ENCODE results near the gene NEIL3.
"Not testable (repeated sequence)": the region's sequence is repeated elsewhere in the genome, so short reads cannot be mapped to it uniquely, and the experiment has no call there.

The NEIL3 gene

GRCh38 chr4:177285953-177286352 lies 23.7 kb upstream of the NEIL3 start:
- Histone ChIP-seq H3K4me1 (ENCODE audit: control insufficient read depth, insufficient read depth, low read length) (no peaks in the 10 kb centered on the region), H3K36me3 (ENCODE audit: control insufficient read depth, insufficient read depth, low read length) (no peaks in the 10 kb centered on the region), H3K9ac (ENCODE audit: low read length) (no peak overlapping the region), H3K4me3 (ENCODE audit: low read length) (no peak overlapping the region), H3K27ac (ENCODE audit: low read depth, low read length) (no peak overlapping the region), H3K27me3 (ENCODE audit: control insufficient read depth, insufficient read depth, low read length) (no peaks in the 10 kb centered on the region)

- Histone ChIP-seq H3K4me1 (ENCODE audit: control insufficient read depth, insufficient read depth, low read length) (no peaks in the 10 kb centered on the region), H3K4me3 (ENCODE audit: low read length) (no peak overlapping the region), H3K27ac (ENCODE audit: low read depth, low read length) (no peak overlapping the region), H3K36me3 (ENCODE audit: control insufficient read depth, insufficient read depth, low read length) (no peaks in the 10 kb centered on the region), H3K27me3 (ENCODE audit: control insufficient read depth, insufficient read depth, low read length) (no peaks in the 10 kb centered on the region), H3K9ac (ENCODE audit: low read length) (no peak overlapping the region)
These were observed 22.4 kb upstream of the NEIL3 start for GRCh38 chr4:177287255-177287654.

- H3K4me1 ChIP-seq (ENCODE audit: control insufficient read depth, insufficient read depth, low read length), result no peaks in the 10 kb centered on the region
- no peaks in the 10 kb centered on the region for H3K36me3 ChIP-seq (ENCODE audit: control insufficient read depth, insufficient read depth, low read length)
- no peaks in the 10 kb centered on the region for H3K27me3 ChIP-seq (ENCODE audit: control insufficient read depth, insufficient read depth, low read length)
- H3K9ac ChIP-seq (ENCODE audit: low read length), result no peak overlapping the region
- H3K27ac ChIP-seq (ENCODE audit: low read depth, low read length), result no peak overlapping the region
- no peak overlapping the region for H3K4me3 ChIP-seq (ENCODE audit: low read length)
These were observed 21.3 kb upstream of the NEIL3 start for GRCh38 chr4:177288335-177288734.

GRCh38 chr4:177290780-177291179 lies 18.9 kb upstream of the NEIL3 start:
- Histone ChIP-seq H3K4me3 (ENCODE audit: low read length) (no peak overlapping the region), H3K9ac (ENCODE audit: low read length) (no peak overlapping the region), H3K27ac (ENCODE audit: low read depth, low read length) (no peak overlapping the region), H3K36me3 (ENCODE audit: control insufficient read depth, insufficient read depth, low read length) (no peaks in the 10 kb centered on the region), H3K27me3 (ENCODE audit: control insufficient read depth, insufficient read depth, low read length) (no peaks in the 10 kb centered on the region), H3K4me1 (ENCODE audit: control insufficient read depth, insufficient read depth, low read length) (no peaks in the 10 kb centered on the region)

GRCh38 chr4:177292171-177292570 lies 17.5 kb upstream of the NEIL3 start:
- H3K36me3 ChIP-seq (ENCODE audit: control insufficient read depth, insufficient read depth, low read length), result no peaks in the 10 kb centered on the region
- H3K27me3 ChIP-seq (ENCODE audit: control insufficient read depth, insufficient read depth, low read length), result no peaks in the 10 kb centered on the region
- H3K4me1 ChIP-seq (ENCODE audit: control insufficient read depth, insufficient read depth, low read length), result no peaks in the 10 kb centered on the region
- H3K9ac ChIP-seq (ENCODE audit: low read length), result no peak overlapping the region
- H3K27ac ChIP-seq (ENCODE audit: low read depth, low read length), result no peak overlapping the region
- no peak overlapping the region for H3K4me3 ChIP-seq (ENCODE audit: low read length)

- Histone ChIP-seq H3K4me1 (ENCODE audit: control insufficient read depth, insufficient read depth, low read length) (no peaks in the 10 kb centered on the region), H3K27me3 (ENCODE audit: control insufficient read depth, insufficient read depth, low read length) (no peaks in the 10 kb centered on the region), H3K9ac (ENCODE audit: low read length) (no peak overlapping the region), H3K27ac (ENCODE audit: low read depth, low read length) (no peak overlapping the region), H3K4me3 (ENCODE audit: low read length) (no peak overlapping the region), H3K36me3 (ENCODE audit: control insufficient read depth, insufficient read depth, low read length) (no peaks in the 10 kb centered on the region)
These were observed 16.3 kb upstream of the NEIL3 start for GRCh38 chr4:177293208-177294033.

- Histone ChIP-seq H3K27ac (ENCODE audit: low read depth, low read length) (no peak overlapping the region), H3K4me3 (ENCODE audit: low read length) (no peak overlapping the region), H3K4me1 (ENCODE audit: control insufficient read depth, insufficient read depth, low read length) (no peaks in the 10 kb centered on the region), H3K27me3 (ENCODE audit: control insufficient read depth, insufficient read depth, low read length) (no peaks in the 10 kb centered on the region), H3K36me3 (ENCODE audit: control insufficient read depth, insufficient read depth, low read length) (no peaks in the 10 kb centered on the region), H3K9ac (ENCODE audit: low read length) (no peak overlapping the region)
These were observed 11.8 kb upstream of the NEIL3 start for GRCh38 chr4:177297785-177298391.

GRCh38 chr4:177301126-177301639 lies 8.5 kb upstream of the NEIL3 start:
- Histone ChIP-seq H3K9ac (ENCODE audit: low read length) (no peak overlapping the region), H3K36me3 (ENCODE audit: control insufficient read depth, insufficient read depth, low read length) (no peaks in the 10 kb centered on the region), H3K27me3 (ENCODE audit: control insufficient read depth, insufficient read depth, low read length) (no peaks in the 10 kb centered on the region), H3K27ac (ENCODE audit: low read depth, low read length) (no peak overlapping the region), H3K4me3 (ENCODE audit: low read length) (no peak overlapping the region), H3K4me1 (ENCODE audit: control insufficient read depth, insufficient read depth, low read length) (no peaks in the 10 kb centered on the region)

GRCh38 chr4:177302371-177303100 lies 7.1 kb upstream of the NEIL3 start:
- no peak overlapping the region for H3K9ac ChIP-seq (ENCODE audit: low read length)
- H3K4me1 ChIP-seq (ENCODE audit: control insufficient read depth, insufficient read depth, low read length), result no peaks in the 10 kb centered on the region
- H3K4me3 ChIP-seq (ENCODE audit: low read length), result no peak overlapping the region
- no peaks in the 10 kb centered on the region for H3K27me3 ChIP-seq (ENCODE audit: control insufficient read depth, insufficient read depth, low read length)
- H3K27ac ChIP-seq (ENCODE audit: low read depth, low read length), result no peak overlapping the region
- H3K36me3 ChIP-seq (ENCODE audit: control insufficient read depth, insufficient read depth, low read length), result no peaks in the 10 kb centered on the region

GRCh38 chr4:177304094-177304493 lies 5.6 kb upstream of the NEIL3 start:
- Histone ChIP-seq H3K4me3 (ENCODE audit: low read length) (no peak overlapping the region), H3K36me3 (ENCODE audit: control insufficient read depth, insufficient read depth, low read length) (no peaks in the 10 kb centered on the region), H3K9ac (ENCODE audit: low read length) (no peak overlapping the region), H3K27ac (ENCODE audit: low read depth, low read length) (no peak overlapping the region), H3K4me1 (ENCODE audit: control insufficient read depth, insufficient read depth, low read length) (no peaks in the 10 kb centered on the region), H3K27me3 (ENCODE audit: control insufficient read depth, insufficient read depth, low read length) (no peaks in the 10 kb centered on the region)

GRCh38 chr4:177304864-177305263 lies 4.8 kb upstream of the NEIL3 start:
- H3K4me1 ChIP-seq (ENCODE audit: control insufficient read depth, insufficient read depth, low read length); H3K36me3 ChIP-seq (ENCODE audit: control insufficient read depth, insufficient read depth, low read length); H3K27me3 ChIP-seq (ENCODE audit: control insufficient read depth, insufficient read depth, low read length); H3K27ac ChIP-seq (ENCODE audit: low read depth, low read length); H3K9ac ChIP-seq (ENCODE audit: low read length); H3K4me3 ChIP-seq (ENCODE audit: low read length): not testable (repeated sequence)

GRCh38 chr4:177308125-177308524 lies 1.5 kb upstream of the NEIL3 start:
- Histone ChIP-seq H3K4me3 (ENCODE audit: low read length) (no peak overlapping the region), H3K27me3 (ENCODE audit: control insufficient read depth, insufficient read depth, low read length) (no peaks in the 10 kb centered on the region), H3K4me1 (ENCODE audit: control insufficient read depth, insufficient read depth, low read length) (peaks cover 2% of the 10 kb centered on the region), H3K36me3 (ENCODE audit: control insufficient read depth, insufficient read depth, low read length) (no peaks in the 10 kb centered on the region), H3K27ac (ENCODE audit: low read depth, low read length) (no peak overlapping the region), H3K9ac (ENCODE audit: low read length) (no peak overlapping the region)
